ENCODE results near the gene FGF6.
"Not testable (repeated sequence)": the region's sequence is repeated elsewhere in the genome, so short reads cannot be mapped to it uniquely, and the experiment has no call there.

The FGF6 gene, protein sequence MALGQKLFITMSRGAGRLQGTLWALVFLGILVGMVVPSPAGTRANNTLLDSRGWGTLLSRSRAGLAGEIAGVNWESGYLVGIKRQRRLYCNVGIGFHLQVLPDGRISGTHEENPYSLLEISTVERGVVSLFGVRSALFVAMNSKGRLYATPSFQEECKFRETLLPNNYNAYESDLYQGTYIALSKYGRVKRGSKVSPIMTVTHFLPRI

GRCh38 chr12:4445156-4446101 is at the start of gene FGF6:
Gene FGF6, minus strand, starts transcription at chr12:4445815. Its CDS starts 245 bp downstream, at chr12:4445570.
- DNase-seq = peak; percentile 54

GRCh38 chr12:4490973-4491372 is 45.4 kb upstream of the FGF6 start:
- no peak for DNase-seq

GRCh38 chr12:4489556-4489955 is 43.9 kb upstream of the FGF6 start:
- DNase-seq = no peak

DNA sequence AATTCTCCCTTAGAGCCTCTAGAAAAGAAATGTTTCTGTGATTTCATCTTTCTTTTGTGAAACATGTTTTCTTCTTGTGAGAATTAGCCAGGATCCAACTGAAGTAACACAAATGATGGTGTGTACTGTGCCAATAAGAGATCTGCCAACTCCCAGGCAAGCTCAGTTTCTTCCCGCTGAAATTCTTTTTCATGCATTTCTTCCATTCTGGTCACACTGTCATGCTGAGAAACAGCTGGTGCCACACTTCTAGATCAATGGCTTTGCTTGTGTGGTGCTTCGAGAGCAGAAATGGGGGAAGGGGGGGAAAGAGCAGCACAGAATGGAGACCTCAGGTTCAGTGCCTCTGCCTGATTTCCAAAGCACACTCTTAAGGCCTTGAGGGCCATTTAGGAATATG is 41.4 kb upstream of the FGF6 start:
- no peak for DNase-seq

GRCh38 chr12:4486049-4486699 is 40.6 kb upstream of the FGF6 start:
- no peak for DNase-seq

DNA sequence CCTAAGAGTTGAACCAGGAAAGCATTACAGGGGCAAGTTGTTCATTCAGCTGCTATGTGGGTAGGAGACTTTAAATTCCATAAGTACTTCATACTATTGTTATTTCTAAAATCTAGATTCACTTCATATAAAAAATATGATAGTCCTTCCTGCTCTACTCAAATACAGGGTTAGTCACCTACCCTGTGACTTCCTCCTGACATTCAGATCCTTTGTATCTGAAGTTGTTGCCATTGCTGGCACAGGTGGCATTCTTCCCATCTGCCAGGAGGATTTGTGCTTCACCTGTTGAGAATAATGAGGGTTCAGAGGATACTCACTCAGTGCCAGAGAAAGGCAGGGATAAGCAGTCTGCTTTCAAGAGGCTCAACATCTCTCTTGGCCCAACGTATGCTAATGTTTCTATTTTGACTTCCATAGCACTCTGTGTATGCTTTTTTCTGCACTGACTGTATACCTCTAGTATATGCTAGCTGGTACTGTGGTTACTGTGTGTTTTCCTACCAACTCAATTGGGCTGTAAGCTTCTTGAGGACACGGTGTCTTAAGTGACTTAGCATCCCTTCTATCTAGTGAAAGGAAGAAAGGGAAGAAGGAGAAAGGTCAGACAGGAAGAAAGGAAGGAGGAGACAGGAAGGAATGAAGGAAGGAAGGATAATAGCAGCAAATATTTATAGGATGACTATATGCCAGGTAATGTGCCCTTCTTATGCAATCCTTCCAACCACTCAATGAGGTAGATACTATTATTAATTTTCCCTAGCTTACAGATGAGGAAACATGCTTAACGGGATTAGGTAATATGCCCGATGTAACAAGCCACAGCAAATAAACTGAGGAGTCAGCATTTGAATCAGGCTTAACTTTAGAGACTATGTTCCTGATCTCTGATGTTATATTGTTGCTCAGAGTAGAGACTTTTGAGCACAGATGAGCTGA is 38.5 kb upstream of the FGF6 start:
- no peak for DNase-seq

DNA sequence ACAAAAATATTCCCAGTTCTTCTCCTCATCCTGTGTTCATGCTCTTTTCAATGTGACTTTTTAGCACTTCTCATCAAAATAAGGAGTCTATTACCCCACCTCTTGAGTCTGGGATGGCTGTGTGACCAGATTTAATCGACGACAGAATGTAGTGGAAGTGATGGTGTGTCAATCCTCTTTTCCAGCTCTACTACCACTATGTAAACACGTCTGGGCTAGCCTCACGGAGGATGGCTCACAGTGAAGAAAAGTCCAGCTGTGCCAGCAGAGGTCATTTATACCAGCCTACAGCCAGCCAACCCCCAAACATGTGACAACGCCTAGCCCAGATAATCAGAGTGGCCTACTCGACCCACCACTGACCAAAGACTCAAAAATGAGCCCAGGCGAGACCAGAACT is 37.3 kb upstream of the FGF6 start:
- no peak for DNase-seq

DNA sequence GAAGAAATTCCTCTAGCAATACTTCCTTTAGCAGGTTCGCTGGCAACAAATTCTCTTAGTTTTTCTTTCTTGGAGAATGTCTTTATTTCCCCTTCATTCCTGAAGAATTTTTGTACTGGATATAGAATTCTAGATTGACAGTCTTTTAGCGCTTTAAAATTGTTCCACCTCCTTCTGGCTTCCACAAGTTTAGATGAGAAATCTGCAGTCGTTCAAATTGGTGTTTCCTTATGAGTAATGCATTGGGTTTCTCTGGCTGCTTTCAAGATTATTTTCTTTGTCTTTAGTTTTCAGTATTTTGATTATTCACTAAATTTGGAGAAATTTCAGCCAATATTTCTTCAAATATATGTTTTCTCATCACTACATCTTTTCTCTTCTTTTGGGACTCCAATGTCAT is 33.3 kb upstream of the FGF6 start:
- no peak for DNase-seq

- no peak for DNase-seq
Measured at GRCh38 chr12:4477129-4477528, 31.5 kb upstream of the FGF6 start.

- no peak for DNase-seq
Measured at GRCh38 chr12:4472046-4472445, 26.4 kb upstream of the FGF6 start.

GRCh38 chr12:4471256-4471655 is 25.6 kb upstream of the FGF6 start:
- DNase-seq = no peak

- DNase-seq = no peak
Measured at GRCh38 chr12:4468994-4469393, 23.4 kb upstream of the FGF6 start.

- DNase-seq = no peak
Measured at GRCh38 chr12:4460761-4461160, 15.1 kb upstream of the FGF6 start.

DNA sequence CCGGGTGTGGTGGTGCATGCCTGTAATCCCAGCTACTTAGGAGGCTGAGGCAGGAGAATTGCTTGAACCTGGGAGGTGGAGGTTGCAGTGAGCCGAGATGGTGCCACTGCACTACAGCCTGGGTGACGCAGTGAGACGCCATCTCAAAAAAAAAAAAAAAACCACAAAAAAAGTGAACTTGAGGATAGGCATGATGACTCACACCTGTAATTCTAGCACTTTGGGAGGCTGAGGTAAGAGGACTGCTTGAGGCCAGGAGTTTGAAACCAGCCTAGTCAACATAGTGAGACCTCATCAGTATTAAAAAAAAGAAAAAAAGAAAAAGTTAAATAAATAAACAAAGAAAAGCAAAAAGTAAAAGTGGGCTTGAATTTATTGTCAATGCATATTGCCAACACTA is 10.2 kb upstream of the FGF6 start:
- DNase-seq = not testable (repeated sequence)

DNA sequence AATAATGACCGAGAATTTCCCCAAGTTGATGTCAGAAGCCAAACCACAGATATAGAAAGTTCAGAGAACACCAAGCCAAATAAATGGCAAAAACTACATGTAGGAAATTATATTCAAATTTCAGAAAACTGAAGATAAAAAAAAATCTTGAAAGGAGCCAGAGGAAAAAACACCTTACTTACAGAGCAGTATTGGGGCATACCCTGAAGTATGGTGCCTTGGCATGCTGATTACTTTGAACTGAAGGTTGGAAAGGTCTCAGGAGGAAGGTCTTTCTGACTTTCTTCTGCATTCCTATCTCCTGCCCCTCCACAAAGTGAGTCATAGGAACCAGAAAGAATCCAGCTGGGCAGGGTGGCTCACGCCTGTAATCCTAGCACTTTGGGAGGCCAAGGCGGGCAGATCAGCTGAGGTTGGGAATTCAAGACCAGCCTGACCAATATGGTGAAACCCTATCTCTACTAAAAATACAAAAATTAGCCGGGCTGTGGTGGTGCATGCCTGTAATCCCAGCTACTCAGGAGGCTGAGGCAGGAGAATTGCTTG is 8.8 kb upstream of the FGF6 start:
- DNase-seq = peak; percentile 65

DNA sequence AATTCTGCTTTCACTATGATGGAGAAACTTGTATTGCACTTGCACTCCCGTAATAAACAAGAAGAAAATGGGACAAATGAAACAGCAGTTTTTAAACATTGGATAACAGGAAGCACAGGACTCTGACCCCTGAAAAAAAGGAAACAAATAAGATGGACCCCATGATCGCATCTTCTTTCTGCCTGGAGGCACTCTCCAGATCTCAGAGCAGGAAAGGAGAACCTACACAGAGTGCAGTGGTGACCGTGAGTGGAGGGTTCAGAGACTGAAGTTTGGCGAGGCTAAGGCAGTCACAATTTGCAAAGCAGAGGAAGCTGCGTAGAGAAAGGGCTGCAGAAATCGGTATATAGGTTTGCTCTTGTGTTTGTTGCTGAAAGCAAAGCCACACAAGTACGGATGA is 6.1 kb upstream of the FGF6 start:
- peak; percentile 37 for DNase-seq

DNA sequence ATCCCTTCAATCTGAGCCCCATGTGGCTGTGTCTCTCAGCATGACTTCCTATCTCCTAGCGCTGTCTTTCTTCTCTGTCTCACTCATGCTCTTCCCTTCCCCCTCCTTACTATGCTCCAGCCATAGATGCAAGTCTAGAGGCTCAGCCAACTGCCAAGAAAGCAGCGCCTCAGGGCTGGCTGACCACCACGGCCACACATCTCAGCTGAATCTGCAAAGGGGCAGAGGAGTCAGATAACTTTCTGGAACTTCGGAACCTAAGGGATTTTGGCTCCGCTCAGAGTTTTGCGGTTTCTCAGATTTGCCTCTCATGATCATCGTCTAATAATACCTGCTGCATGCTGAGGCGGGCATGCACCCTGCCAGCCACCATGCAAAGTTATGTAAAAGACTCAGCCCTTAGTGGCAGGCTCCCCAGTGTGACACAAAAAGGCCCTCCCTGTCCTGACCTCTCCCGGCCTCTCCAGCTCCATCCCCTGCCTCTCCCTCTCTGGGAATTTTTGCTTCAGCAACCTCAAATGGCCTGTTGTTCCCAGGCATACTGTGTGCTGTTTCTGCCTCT is 5.0 kb upstream of the FGF6 start:
- peak; percentile 75 for DNase-seq

- DNase-seq = peak; percentile 41
Measured at GRCh38 chr12:4449851-4450221, 4.2 kb upstream of the FGF6 start.

GRCh38 chr12:4448943-4449850 is 3.6 kb upstream of the FGF6 start:
- no peak for DNase-seq

- no peak for DNase-seq
Measured at GRCh38 chr12:4448371-4448940, 2.8 kb upstream of the FGF6 start.

GRCh38 chr12:4447151-4447550 is 1.5 kb upstream of the FGF6 start:
- peak; percentile 35 for DNase-seq

Measured in islet precursor cell (in vitro differentiated cells).